Endothelial cell of coronary artery (primary cell): ENCODE results near the gene PTGR2. TPM values are rescaled to one million over a fixed set of nuclear protein-coding genes. Genes with fewer than 3 reads are reported as not detected.

ENCODE experiments used
- total RNA-seq: library from RNA; depleted of rRNA; stranded (reverse); fragments of >200 nt; gene quantifications from 2 replicates; pipeline ENCODE4 v1.2.3, GENCODE V29; 2014

The PTGR2 gene
- total RNA-seq, result 1.2 and 4.2 TPM in 2 replicates

GRCh38 chr14:73851567-73852382 is at the start of gene PTGR2:
Gene PTGR2, plus strand, starts transcription at chr14:73851831. Its CDS starts 7,032 bp downstream, at chr14:73858863.

GRCh38 chr14:73886449-73887317 is 35.1 kb downstream of the PTGR2 start, which contains the start of gene ZNF410:
Gene ZNF410, plus strand, starts transcription at chr14:73886859. Its CDS starts 5,317 bp downstream, at chr14:73892176.

Other genes with a start within 250 kb of the PTGR2 start
- 0.09 TPM in 1 of 2 replicates, not detected in the other for gene ACOT6, start 239.3 kb upstream of the PTGR2 start, total RNA-seq
- gene DNAL1, start 206.8 kb upstream of the PTGR2 start, total RNA-seq, result 4.8 and 6.7 TPM in 2 replicates
- gene PNMA1, start 137.4 kb upstream of the PTGR2 start, total RNA-seq, result 18.7 and 24.0 TPM in 2 replicates
- gene ZNF410, start 35.0 kb downstream of the PTGR2 start, total RNA-seq, result 52.8 and 54.2 TPM in 2 replicates
- 2.2 and 3.1 TPM in 2 replicates for gene FAM161B, start 98.3 kb downstream of the PTGR2 start, total RNA-seq
- 13.9 and 15.1 TPM in 2 replicates for gene COQ6, start 98.5 kb downstream of the PTGR2 start, total RNA-seq
- gene ENTPD5, start 167.5 kb downstream of the PTGR2 start, total RNA-seq, result 5.7 and 7.1 TPM in 2 replicates
- 1.8 and 2.5 TPM in 2 replicates for gene BBOF1, start 167.5 kb downstream of the PTGR2 start, total RNA-seq
- 14.9 and 15.3 TPM in 2 replicates for gene ALDH6A1, start 232.6 kb downstream of the PTGR2 start, total RNA-seq
- gene LIN52, start 233.1 kb downstream of the PTGR2 start, total RNA-seq, result 6.4 and 9.3 TPM in 2 replicates